Neural cell (in vitro differentiated cells): ENCODE measurements around the gene KMT5B.

Experiments
- RAD21 ChIP-seq: fragments of 450-650 bp; conservative IDR thresholded peaks from 2 replicates; pipeline ENCODE4 v1.6.1; 2014; ENCODE audit warnings: antibody characterized with exemption, mild to moderate bottlenecking, moderate library complexity
- TF ChIP-seq, protein P1 (sequence below): fragments of 450-650 bp; IDR thresholded peaks from 2 replicates; pipeline ENCODE4 v1.5.1; 2014; ENCODE audit warnings: antibody characterized with exemption, mild to moderate bottlenecking, moderate library complexity; ENCODE audit not compliant: poor library complexity, severe bottlenecking

DNA sequence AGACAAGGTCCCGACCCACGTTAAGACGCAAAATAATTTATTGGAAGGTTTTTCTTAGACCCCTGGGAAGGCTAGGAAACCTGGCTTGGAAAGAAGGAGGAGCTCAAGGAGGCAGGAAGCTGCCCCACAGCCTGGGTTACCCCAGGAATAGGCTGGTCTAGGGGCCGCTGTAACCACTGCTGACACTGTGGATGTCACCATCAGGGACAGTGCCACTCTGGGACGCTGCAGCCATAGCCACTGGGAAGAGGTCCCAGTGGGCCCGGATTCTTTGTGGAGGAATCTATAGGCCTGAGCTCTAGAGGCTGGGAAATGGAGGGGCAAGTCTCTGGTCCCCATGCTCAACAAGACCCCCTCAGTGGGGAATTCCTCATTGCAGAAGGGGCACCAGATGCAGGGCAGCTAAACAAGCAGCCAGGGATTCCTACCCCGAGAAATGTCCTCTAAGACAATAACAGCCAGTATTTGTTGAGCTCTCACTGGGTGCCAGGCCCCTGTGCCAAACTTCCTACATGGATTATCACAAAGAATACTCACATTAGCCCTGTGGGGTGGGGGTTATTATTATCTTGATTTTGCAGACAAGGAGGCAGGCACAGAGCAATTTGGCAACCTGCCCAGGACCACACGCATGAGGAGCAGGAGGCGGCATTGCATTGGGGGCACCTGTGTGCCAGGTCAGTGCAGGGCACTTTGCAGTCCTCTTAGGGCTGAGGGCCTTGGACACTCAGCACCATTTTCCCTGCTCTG lies 72.4 kb downstream of the KMT5B start:
- TF ChIP-seq RAD21: no peak
- TF ChIP-seq, protein P1, sequence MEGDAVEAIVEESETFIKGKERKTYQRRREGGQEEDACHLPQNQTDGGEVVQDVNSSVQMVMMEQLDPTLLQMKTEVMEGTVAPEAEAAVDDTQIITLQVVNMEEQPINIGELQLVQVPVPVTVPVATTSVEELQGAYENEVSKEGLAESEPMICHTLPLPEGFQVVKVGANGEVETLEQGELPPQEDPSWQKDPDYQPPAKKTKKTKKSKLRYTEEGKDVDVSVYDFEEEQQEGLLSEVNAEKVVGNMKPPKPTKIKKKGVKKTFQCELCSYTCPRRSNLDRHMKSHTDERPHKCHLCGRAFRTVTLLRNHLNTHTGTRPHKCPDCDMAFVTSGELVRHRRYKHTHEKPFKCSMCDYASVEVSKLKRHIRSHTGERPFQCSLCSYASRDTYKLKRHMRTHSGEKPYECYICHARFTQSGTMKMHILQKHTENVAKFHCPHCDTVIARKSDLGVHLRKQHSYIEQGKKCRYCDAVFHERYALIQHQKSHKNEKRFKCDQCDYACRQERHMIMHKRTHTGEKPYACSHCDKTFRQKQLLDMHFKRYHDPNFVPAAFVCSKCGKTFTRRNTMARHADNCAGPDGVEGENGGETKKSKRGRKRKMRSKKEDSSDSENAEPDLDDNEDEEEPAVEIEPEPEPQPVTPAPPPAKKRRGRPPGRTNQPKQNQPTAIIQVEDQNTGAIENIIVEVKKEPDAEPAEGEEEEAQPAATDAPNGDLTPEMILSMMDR: no peak
